Measurements from ENCODE around the gene NXT1.

GRCh38 chr20:23358563-23358906, 7.9 kb downstream of the NXT1 start:
- TF ChIP-seq, protein P1, sequence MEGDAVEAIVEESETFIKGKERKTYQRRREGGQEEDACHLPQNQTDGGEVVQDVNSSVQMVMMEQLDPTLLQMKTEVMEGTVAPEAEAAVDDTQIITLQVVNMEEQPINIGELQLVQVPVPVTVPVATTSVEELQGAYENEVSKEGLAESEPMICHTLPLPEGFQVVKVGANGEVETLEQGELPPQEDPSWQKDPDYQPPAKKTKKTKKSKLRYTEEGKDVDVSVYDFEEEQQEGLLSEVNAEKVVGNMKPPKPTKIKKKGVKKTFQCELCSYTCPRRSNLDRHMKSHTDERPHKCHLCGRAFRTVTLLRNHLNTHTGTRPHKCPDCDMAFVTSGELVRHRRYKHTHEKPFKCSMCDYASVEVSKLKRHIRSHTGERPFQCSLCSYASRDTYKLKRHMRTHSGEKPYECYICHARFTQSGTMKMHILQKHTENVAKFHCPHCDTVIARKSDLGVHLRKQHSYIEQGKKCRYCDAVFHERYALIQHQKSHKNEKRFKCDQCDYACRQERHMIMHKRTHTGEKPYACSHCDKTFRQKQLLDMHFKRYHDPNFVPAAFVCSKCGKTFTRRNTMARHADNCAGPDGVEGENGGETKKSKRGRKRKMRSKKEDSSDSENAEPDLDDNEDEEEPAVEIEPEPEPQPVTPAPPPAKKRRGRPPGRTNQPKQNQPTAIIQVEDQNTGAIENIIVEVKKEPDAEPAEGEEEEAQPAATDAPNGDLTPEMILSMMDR (IDR thresholded peaks at IDR 0.05), result no peak
- TF ChIP-seq POLR2A (IDR thresholded peaks at IDR 0.05), result no peak
